BJ (cell line): ENCODE data around the gene RASSF8. TPM values are rescaled to one million over a fixed set of nuclear protein-coding genes. Genes with fewer than 3 reads are reported as not detected.
A peak's percentile ranks its signal among the peaks of the same experiment; 100 is the strongest.

Experiments
- CTCF ChIA-PET: fragments of 350-600 bp; formaldehyde crosslinking; extraction: SDS; loops from one replicate; lab custom pipeline; 2021; ENCODE audit warnings: antibody characterized with exemption, inconsistent platforms; lab: Yijun Ruan, JAX
- POLR2A ChIA-PET: fragments of 300-600 bp; sonication (Branson Sonifier 250); formaldehyde crosslinking; extraction: SDS; loops from one replicate; lab custom pipeline; 2021; ENCODE audit warnings: antibody characterized with exemption; lab: Charles Lee
- DNase-seq: peaks from one replicate; pipeline ENCODE4 v3.0.0-alpha.2; 2011; ENCODE audit warnings: low read depth
- H3K27me3 ChIP-seq: 2 replicates; pipeline ENCODE4 v1.6.0; 2011; ENCODE audit warnings: low read length; ENCODE audit not compliant: control insufficient read depth, insufficient read depth
- H3K36me3 ChIP-seq: 2 replicates; pipeline ENCODE4 v1.5.1; 2011; ENCODE audit warnings: low read length; ENCODE audit not compliant: control insufficient read depth, insufficient read depth
- H3K4me3 ChIP-seq: 2 replicates; pipeline ENCODE4 v1.5.1; 2011; ENCODE audit warnings: low read depth, mild to moderate bottlenecking, control low read depth, low read length
- CTCF ChIP-seq: IDR thresholded peaks from 2 replicates; pipeline ENCODE4 v1.5.1; 2011; ENCODE audit warnings: low read depth, mild to moderate bottlenecking, control low read depth, inconsistent platforms, low read length, moderate library complexity; ENCODE audit not compliant: insufficient read depth
- polyA plus RNA-seq: library from polyadenylated mRNA; depleted of rRNA; stranded (reverse); fragments of >200 nt; gene quantifications from 2 replicates; pipeline ENCODE4 v1.2.3, GENCODE V29; 2011

The RASSF8 gene
- polyA plus RNA-seq, 1 experiment, result 35.8 TPM

GRCh38 chr12:26021534-26021933 lies 63.1 kb downstream of the RASSF8 start:
- CTCF ChIA-PET, result interaction anchor here (1.2 kb wide), 1 partner anchor 20 kb away, joined by 3 read pairs; no protein-coding TSS in a partner anchor
- TF ChIP-seq CTCF, result no peak

GRCh38 chr12:26022043-26022442 lies 63.6 kb downstream of the RASSF8 start:
- ChIA-PET POLR2A (no interaction called here), CTCF (interaction anchor here (0.6 kb wide), 1 partner anchor 622 kb away, joined by 4 read pairs; no protein-coding TSS in a partner anchor)
- no peak overlapping the region for H3K4me3 ChIP-seq
- H3K27me3 ChIP-seq, result no peaks in the 10 kb centered on the region
- no peak for TF ChIP-seq CTCF
- no peaks in the 10 kb centered on the region for H3K36me3 ChIP-seq
- DNase-seq, result no peak

More at GRCh38 chr12:26021534-26021933, 63.1 kb downstream of the RASSF8 start:
- no peaks in the 10 kb centered on the region for H3K36me3 ChIP-seq
- no peak overlapping the region for H3K4me3 ChIP-seq
- no peaks in the 10 kb centered on the region for H3K27me3 ChIP-seq
- DNase-seq, result no peak
- POLR2A ChIA-PET, result no interaction called here

- no peak for TF ChIP-seq CTCF
- ChIA-PET CTCF (interaction anchor here (1.1 to 1.2 kb wide), 2 partner anchors 67 to 590 kb away, joined by 3 to 4 read pairs; no protein-coding TSS in a partner anchor), POLR2A (no interaction called here)
- Histone ChIP-seq H3K4me3 (no peak overlapping the region), H3K27me3 (no peaks in the 10 kb centered on the region), H3K36me3 (no peaks in the 10 kb centered on the region)
- no peak for DNase-seq
Measured at GRCh38 chr12:26026713-26027112, 68.2 kb downstream of the RASSF8 start.

- no peak for TF ChIP-seq CTCF
- ChIA-PET CTCF (interaction anchor here (1.1 kb wide), 1 partner anchor 591 kb away, joined by 3 read pairs; no protein-coding TSS in a partner anchor), POLR2A (no interaction called here)
- no peak for DNase-seq
- H3K27me3 ChIP-seq, result no peaks in the 10 kb centered on the region
- H3K4me3 ChIP-seq, result no peak overlapping the region
- H3K36me3 ChIP-seq, result no peaks in the 10 kb centered on the region
Measured at GRCh38 chr12:26027401-26027800, 68.9 kb downstream of the RASSF8 start.

GRCh38 chr12:26028953-26029735 lies 70.7 kb downstream of the RASSF8 start:
- DNase-seq, result no peak
- Histone ChIP-seq H3K27me3 (no peaks in the 10 kb centered on the region), H3K36me3 (no peaks in the 10 kb centered on the region), H3K4me3 (no peak overlapping the region)
- ChIA-PET CTCF (interaction anchor here (0.5 to 1.9 kb wide), 10 partner anchors 11 to 561 kb away, joined by 3 to 9 read pairs (median 3); no protein-coding TSS in a partner anchor), POLR2A (no interaction called here)
- TF ChIP-seq CTCF, result peak; percentile 80
